ENCODE results near the gene NF1.

GRCh38 chr17:31274252-31274651, 179.5 kb downstream of the NF1 start:
- no peak for TF ChIP-seq CTCF (IDR thresholded peaks at IDR 0.05; ENCODE audit: low read length)
- no peak for TF ChIP-seq EZH2 (optimal IDR thresholded peaks at IDR 0.05; ENCODE audit: low read depth, low read length)
- TF ChIP-seq EZH2phosphoT487 (IDR thresholded peaks at IDR 0.05; ENCODE audit: low read length), result no peak
